Smooth muscle cell (in vitro differentiated cells): Measurements from ENCODE around the gene EHMT1. TPM values are rescaled to one million over a fixed set of nuclear protein-coding genes. Genes with fewer than 3 reads are reported as not detected.

ENCODE experiments used
- DNase-seq: peaks from one replicate; lab custom pipeline; 2025; ENCODE audit not compliant: unreplicated experiment; lab: John Stamatoyannopoulos, UW
- H2AFZ ChIP-seq: fragments of 200-600 bp; sonication (generic); 2 replicates; pipeline ENCODE4 v1.6.0; 2016; ENCODE audit warnings: antibody characterized with exemption, low read depth, mild to moderate bottlenecking
- H3F3A ChIP-seq: fragments of 200-600 bp; sonication (generic); 2 replicates; pipeline ENCODE4 v1.6.0; 2017; ENCODE audit warnings: antibody characterized with exemption, low read depth
- H3K27ac ChIP-seq: fragments of 200-600 bp; sonication (generic); 2 replicates; pipeline ENCODE4 v1.5.1; 2016; ENCODE audit warnings: low read depth, mild to moderate bottlenecking
- H3K27me3 ChIP-seq: fragments of 200-600 bp; sonication (generic); 2 replicates; pipeline ENCODE4 v1.6.1; 2016; ENCODE audit warnings: low read depth, mild to moderate bottlenecking
- H3K36me3 ChIP-seq: fragments of 200-600 bp; sonication (generic); 2 replicates; pipeline ENCODE4 v1.5.1; 2016; ENCODE audit warnings: low read depth
- H3K4me1 ChIP-seq: fragments of 200-600 bp; sonication (generic); 2 replicates; pipeline ENCODE4 v1.5.1; 2016; ENCODE audit warnings: low read depth
- H3K4me2 ChIP-seq: fragments of 200-600 bp; sonication (generic); 2 replicates; pipeline ENCODE4 v1.6.0; 2016; ENCODE audit warnings: mild to moderate bottlenecking
- H3K4me3 ChIP-seq: fragments of 200-600 bp; sonication (generic); 2 replicates; pipeline ENCODE4 v1.5.1; 2016; ENCODE audit warnings: mild to moderate bottlenecking
- H3K79me2 ChIP-seq: fragments of 200-600 bp; sonication (generic); 2 replicates; pipeline ENCODE4 v1.6.0; 2016; ENCODE audit warnings: low read depth, mild to moderate bottlenecking
- H3K9ac ChIP-seq: fragments of 200-600 bp; sonication (generic); 2 replicates; pipeline ENCODE4 v1.6.0; 2016; ENCODE audit warnings: low read depth
- H3K9me3 ChIP-seq: fragments of 200-600 bp; sonication (generic); replicated peaks from 2 replicates; pipeline ENCODE4 v1.5.1; 2016; ENCODE audit warnings: low read depth
- H4K20me1 ChIP-seq: fragments of 200-600 bp; sonication (generic); 2 replicates; pipeline ENCODE4 v1.6.0; 2016; ENCODE audit warnings: low read depth
- CTCF ChIP-seq: fragments of 200-600 bp; sonication (generic); IDR thresholded peaks from 2 replicates; pipeline ENCODE4 v1.5.1; 2017; ENCODE audit warnings: borderline replicate concordance, mild to moderate bottlenecking, antibody characterized with exemption; ENCODE audit not compliant: insufficient read depth, poor library complexity, severe bottlenecking
- WGBS: methylation state at CpG from one replicate; pipeline ENCODE4 v1.1.7; 2016; ENCODE audit warnings: low lambda C conversion rate; 5-methylcytosine and 5-hydroxymethylcytosine counted together
- polyA plus RNA-seq: library from polyadenylated mRNA; unstranded; fragments of >200 nt; fragmentation: Nextera tagmentation; extraction: Ambion mirVana; gene quantifications from 2 replicates; pipeline ENCODE4 v1.2.1, GENCODE V29; 2016
- total RNA-seq: library from RNA; depleted of rRNA; stranded (reverse); fragments of >200 nt; gene quantifications from 2 replicates; pipeline ENCODE4 v1.2.3, GENCODE V29; 2014

The EHMT1 gene
- total and polyA plus RNA-seq, 2 experiments from 2014 or later, result 23.1 to 34.1 TPM

- WGBS, result 99% methylated on average over 8 of the region's 23 CpGs
- Histone ChIP-seq H3K27ac (no peak overlapping the region), H3K4me3 (no peak overlapping the region), H3K79me2 (peaks cover 5% of the 10 kb centered on the region), H3K4me1 (no peaks in the 10 kb centered on the region), H3K9ac (no peak overlapping the region), H3K27me3 (no peaks in the 10 kb centered on the region), H3F3A (no peaks in the 10 kb centered on the region), H3K36me3 (peaks cover 9% of the 10 kb centered on the region), H4K20me1 (peaks cover 16% of the 10 kb centered on the region), H3K4me2 (no peak overlapping the region), H2AFZ (no peak overlapping the region), H3K9me3 (no peaks in the 10 kb centered on the region)
- DNase-seq, result no peak
- TF ChIP-seq CTCF, result no peak
These were observed 199.5 kb downstream of the EHMT1 start for GRCh38 chr9:137818286-137818685.

GRCh38 chr9:137820161-137820855, 201.5 kb downstream of the EHMT1 start:
- WGBS, result 95% methylated on average over 11 of the region's 11 CpGs
- no peak for DNase-seq
- H3K27me3 ChIP-seq, result no peaks in the 10 kb centered on the region
- no peaks in the 10 kb centered on the region for H3K9me3 ChIP-seq
- peaks cover 32% of the 10 kb centered on the region for H4K20me1 ChIP-seq
- no peak overlapping the region for H2AFZ ChIP-seq
- H3K36me3 ChIP-seq, result peaks cover 9% of the 10 kb centered on the region
- H3K4me1 ChIP-seq, result no peaks in the 10 kb centered on the region
- no peak overlapping the region for H3K4me2 ChIP-seq
- peaks cover 7% of the 10 kb centered on the region for H3K79me2 ChIP-seq
- no peak for TF ChIP-seq CTCF
- H3K9ac ChIP-seq, result no peak overlapping the region
- no peak overlapping the region for H3K27ac ChIP-seq
- no peaks in the 10 kb centered on the region for H3F3A ChIP-seq
- H3K4me3 ChIP-seq, result no peak overlapping the region

- Histone ChIP-seq H3K27me3 (no peaks in the 10 kb centered on the region), H4K20me1 (peaks cover 69% of the 10 kb centered on the region), H3K9ac (no peak overlapping the region), H3K27ac (no peak overlapping the region), H3F3A (no peaks in the 10 kb centered on the region), H2AFZ (no peak overlapping the region), H3K4me2 (no peak overlapping the region), H3K9me3 (no peaks in the 10 kb centered on the region), H3K4me3 (no peak overlapping the region), H3K36me3 (no peaks in the 10 kb centered on the region), H3K79me2 (peaks cover 12% of the 10 kb centered on the region), H3K4me1 (no peaks in the 10 kb centered on the region)
- no peak for TF ChIP-seq CTCF
- WGBS, result 96% methylated on average over 10 of the region's 10 CpGs
- DNase-seq, result no peak
These were observed 205.4 kb downstream of the EHMT1 start for GRCh38 chr9:137823986-137824771.
